WTC11 (cell line): ENCODE measurements around the gene SOAT2. TPM values are rescaled to one million over a fixed set of nuclear protein-coding genes. Genes with fewer than 3 reads are reported as not detected.

ENCODE experiments used
- ATAC-seq: fragments of 200-7000 bp; cut with Tn5 transposase; 2 replicates; pipeline ENCODE4 v1.10.0; 2021; ENCODE audit warnings: mild to moderate bottlenecking, moderate library complexity
- CTCF ChIA-PET: fragments of 300-600 bp; sonication (Branson Sonifier 250); formaldehyde crosslinking; loops from one replicate; lab custom pipeline; 2021; ENCODE audit warnings: antibody characterized with exemption; lab: Charles Lee
- POLR2A ChIA-PET: fragments of 350-600 bp; sonication (Branson Sonifier 250); formaldehyde crosslinking; loops from one replicate; lab custom pipeline; 2021; ENCODE audit warnings: antibody characterized with exemption; lab: Charles Lee
- DNase-seq: peaks from one replicate; pipeline ENCODE4 v3.0.0; 2021; ENCODE audit warnings: low spot score
- H3K27ac Mint-ChIP-seq: 2 replicates; pipeline ENCODE4 v1.8.0; 2021; ENCODE audit warnings: mixed read lengths
- H3K27me3 Mint-ChIP-seq: 2 replicates; pipeline ENCODE4 v1.8.0; 2021; ENCODE audit warnings: low read depth, mild to moderate bottlenecking, moderate library complexity, mixed read lengths
- H3K36me3 Mint-ChIP-seq: 2 replicates; pipeline ENCODE4 v1.8.0; 2021; ENCODE audit warnings: mixed read lengths
- H3K4me1 Mint-ChIP-seq: 2 replicates; pipeline ENCODE4 v1.8.0; 2022; ENCODE audit warnings: mixed read lengths
- H3K4me3 Mint-ChIP-seq: 2 replicates; pipeline ENCODE4 v1.8.0; 2021; ENCODE audit warnings: mild to moderate bottlenecking, moderate library complexity, mixed read lengths
- H3K9me3 Mint-ChIP-seq: 2 replicates; pipeline ENCODE4 v1.8.0; 2021; ENCODE audit warnings: mixed read lengths
- AR ChIP-seq: fragments of 250-450 bp; sonication (Bioruptor Pico); IDR thresholded peaks from 2 replicates; pipeline ENCODE4 v1.9.0; 2021; ENCODE audit warnings: mild to moderate bottlenecking
- ATF1 ChIP-seq: sonication (generic); formaldehyde crosslinking; IDR thresholded peaks from 2 replicates; pipeline ENCODE4 v1.8.1; 2023; ENCODE audit warnings: mild to moderate bottlenecking, moderate library complexity, missing genetic modification reagents
- FOXK1 ChIP-seq: sonication (generic); formaldehyde crosslinking; IDR thresholded peaks from 2 replicates; pipeline ENCODE4 v1.8.0; 2022; ENCODE audit warnings: mild to moderate bottlenecking, moderate library complexity, missing genetic modification reagents
- FOXP4 ChIP-seq: sonication (generic); formaldehyde crosslinking; IDR thresholded peaks from 2 replicates; pipeline ENCODE4 v1.8.0; 2022; ENCODE audit warnings: mild to moderate bottlenecking, missing genetic modification reagents
- GRHL2 ChIP-seq: fragments of 250-450 bp; sonication (Bioruptor Pico); IDR thresholded peaks from 2 replicates; pipeline ENCODE4 v1.8.0; 2022; ENCODE audit warnings: mild to moderate bottlenecking, moderate library complexity; ENCODE audit not compliant: insufficient replicate concordance, severe bottlenecking
- IRF2 ChIP-seq: sonication (generic); formaldehyde crosslinking; IDR thresholded peaks from 2 replicates; pipeline ENCODE4 v1.8.0; 2022; ENCODE audit warnings: low read depth, missing genetic modification reagents, borderline replicate concordance
- JUN ChIP-seq: sonication (generic); formaldehyde crosslinking; IDR thresholded peaks from 2 replicates; pipeline ENCODE4 v1.8.0; 2023; ENCODE audit warnings: mild to moderate bottlenecking, missing genetic modification reagents
- KAT7 ChIP-seq: sonication (generic); formaldehyde crosslinking; IDR thresholded peaks from 2 replicates; pipeline ENCODE4 v1.8.1; 2023; ENCODE audit warnings: missing genetic modification reagents, mild to moderate bottlenecking, borderline replicate concordance
- NFATC4 ChIP-seq: fragments of 250-450 bp; sonication (Bioruptor Pico); IDR thresholded peaks from 2 replicates; pipeline ENCODE4 v1.9.0; 2021; ENCODE audit warnings: mild to moderate bottlenecking
- OVOL2 ChIP-seq: fragments of 250-450 bp; sonication (Bioruptor Pico); IDR thresholded peaks from 2 replicates; pipeline ENCODE4 v1.9.0; 2021; ENCODE audit warnings: mild to moderate bottlenecking, borderline replicate concordance
- PRDM15 ChIP-seq: sonication (generic); formaldehyde crosslinking; IDR thresholded peaks from 2 replicates; pipeline ENCODE4 v1.8.0; 2022; ENCODE audit warnings: missing genetic modification reagents
- PREB ChIP-seq: sonication (generic); formaldehyde crosslinking; IDR thresholded peaks from 2 replicates; pipeline ENCODE4 v1.8.1; 2022; ENCODE audit warnings: mild to moderate bottlenecking, missing genetic modification reagents, moderate library complexity, borderline replicate concordance
- SMAD3 ChIP-seq: sonication (generic); formaldehyde crosslinking; IDR thresholded peaks from 2 replicates; pipeline ENCODE4 v1.8.0; 2022; ENCODE audit warnings: missing genetic modification reagents, mild to moderate bottlenecking, borderline replicate concordance
- SMAD4 ChIP-seq: sonication (generic); formaldehyde crosslinking; IDR thresholded peaks from 2 replicates; pipeline ENCODE4 v1.8.0; 2022; ENCODE audit warnings: mild to moderate bottlenecking, missing genetic modification reagents
- TEAD4 ChIP-seq: sonication (generic); formaldehyde crosslinking; IDR thresholded peaks from 2 replicates; pipeline ENCODE4 v1.8.0; 2022; ENCODE audit warnings: mild to moderate bottlenecking, missing genetic modification reagents
- ZNF671 ChIP-seq: fragments of 250-450 bp; sonication (Bioruptor Pico); IDR thresholded peaks from 2 replicates; pipeline ENCODE4 v1.8.0; 2021; ENCODE audit warnings: mild to moderate bottlenecking
- total RNA-seq: library from RNA; stranded (reverse); gene quantifications from 3 replicates; pipeline ENCODE4 v1.2.3, GENCODE V29; 2021

The SOAT2 gene
- total RNA-seq, 1 experiment from 2014 or later, result not detected

GRCh38 chr12:53122961-53123468 is 19.7 kb downstream of the SOAT2 start (continued):
- TF ChIP-seq AR (no peak), JUN (no peak), TEAD4 (CRISPR knock-in tag) (no peak), SMAD4 (CRISPR knock-in tag) (no peak), ATF1 (no peak), OVOL2 (CRISPR knock-in tag) (no peak), ZNF671 (no peak)

GRCh38 chr12:53123578-53124351 is 20.5 kb downstream of the SOAT2 start:
- Mint-ChIP-seq H3K27ac (no peak overlapping the region), H3K36me3 (0 out of 2 replicates have a peak, but pooled peaks cover 2% of the 10 kb centered on the region), H3K9me3 (peaks cover 4% of the 10 kb centered on the region), H3K27me3 (peaks cover 57% of the 10 kb centered on the region), H3K4me3 (no peak overlapping the region), H3K4me1 (no peaks in the 10 kb centered on the region)
- ChIA-PET POLR2A (interaction anchor here (0.6 kb wide), 1 partner anchor 60 kb away, joined by 3 read pairs; no protein-coding TSS in a partner anchor), CTCF (interaction anchor here (1.1 to 1.9 kb wide), 3 partner anchors 35 to 58 kb away, joined by 4 to 6 read pairs (median 5); no protein-coding TSS in a partner anchor)
- TF ChIP-seq PREB (CRISPR knock-in tag), result no peak
- no peak for DNase-seq
- no peak for ATAC-seq

- peaks cover 60% of the 10 kb centered on the region for H3K27me3 Mint-ChIP-seq
Measured at GRCh38 chr12:53124352-53124723, 21.1 kb downstream of the SOAT2 start.

GRCh38 chr12:53127169-53127568 is 23.9 kb downstream of the SOAT2 start:
- ChIA-PET POLR2A (no interaction called here), CTCF (interaction anchor here (1.1 kb wide), 2 partner anchors 61 to 86 kb away, joined by 3 to 4 read pairs; no protein-coding TSS in a partner anchor)
- DNase-seq (no peak), ATAC-seq (no peak)
- H3K9me3 Mint-ChIP-seq, result peaks cover 4% of the 10 kb centered on the region
- no peak overlapping the region for H3K27ac Mint-ChIP-seq
- no peak overlapping the region for H3K4me3 Mint-ChIP-seq
- 0 out of 2 replicates have a peak, but pooled peaks cover 2% of the 10 kb centered on the region for H3K36me3 Mint-ChIP-seq
- peaks cover 70% of the 10 kb centered on the region for H3K27me3 Mint-ChIP-seq
- TF ChIP-seq KAT7 (CRISPR knock-in tag), result no peak
- no peak for TF ChIP-seq PRDM15
- no peak for TF ChIP-seq NFATC4
- H3K4me1 Mint-ChIP-seq, result no peaks in the 10 kb centered on the region

More at GRCh38 chr12:53124352-53124723, 21.1 kb downstream of the SOAT2 start:
- peaks cover 4% of the 10 kb centered on the region for H3K9me3 Mint-ChIP-seq
- H3K4me1 Mint-ChIP-seq, result no peaks in the 10 kb centered on the region
- no peak for DNase-seq
- ChIA-PET CTCF (interaction anchor here (1.9 kb wide), 1 partner anchor 58 kb away, joined by 6 read pairs; no protein-coding TSS in a partner anchor), POLR2A (interaction anchor here (0.6 kb wide), 1 partner anchor 60 kb away, joined by 3 read pairs; no protein-coding TSS in a partner anchor)
- 0 out of 2 replicates have a peak, but pooled peaks cover 2% of the 10 kb centered on the region for H3K36me3 Mint-ChIP-seq
- H3K27ac Mint-ChIP-seq, result no peak overlapping the region
- ATAC-seq, result no peak
- TF ChIP-seq SMAD3 (CRISPR knock-in tag) (no peak), FOXK1 (no peak), FOXP4 (CRISPR knock-in tag) (no peak), IRF2 (CRISPR knock-in tag) (no peak), GRHL2 (CRISPR knock-in tag) (no peak)
- no peak overlapping the region for H3K4me3 Mint-ChIP-seq
